ENCODE results near the gene TBC1D5.

- TF ChIP-seq, protein P1, sequence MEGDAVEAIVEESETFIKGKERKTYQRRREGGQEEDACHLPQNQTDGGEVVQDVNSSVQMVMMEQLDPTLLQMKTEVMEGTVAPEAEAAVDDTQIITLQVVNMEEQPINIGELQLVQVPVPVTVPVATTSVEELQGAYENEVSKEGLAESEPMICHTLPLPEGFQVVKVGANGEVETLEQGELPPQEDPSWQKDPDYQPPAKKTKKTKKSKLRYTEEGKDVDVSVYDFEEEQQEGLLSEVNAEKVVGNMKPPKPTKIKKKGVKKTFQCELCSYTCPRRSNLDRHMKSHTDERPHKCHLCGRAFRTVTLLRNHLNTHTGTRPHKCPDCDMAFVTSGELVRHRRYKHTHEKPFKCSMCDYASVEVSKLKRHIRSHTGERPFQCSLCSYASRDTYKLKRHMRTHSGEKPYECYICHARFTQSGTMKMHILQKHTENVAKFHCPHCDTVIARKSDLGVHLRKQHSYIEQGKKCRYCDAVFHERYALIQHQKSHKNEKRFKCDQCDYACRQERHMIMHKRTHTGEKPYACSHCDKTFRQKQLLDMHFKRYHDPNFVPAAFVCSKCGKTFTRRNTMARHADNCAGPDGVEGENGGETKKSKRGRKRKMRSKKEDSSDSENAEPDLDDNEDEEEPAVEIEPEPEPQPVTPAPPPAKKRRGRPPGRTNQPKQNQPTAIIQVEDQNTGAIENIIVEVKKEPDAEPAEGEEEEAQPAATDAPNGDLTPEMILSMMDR (IDR thresholded peaks at IDR 0.05): no peak
- no peak for TF ChIP-seq POLR2A (IDR thresholded peaks at IDR 0.05)
Observed at GRCh38 chr3:17143893-17144664, 598.4 kb downstream of the TBC1D5 start.
